Urinary bladder (tissue), 4 donors: ENCODE measurements around the gene MLEC. TPM values are rescaled to one million over a fixed set of nuclear protein-coding genes. Genes with fewer than 3 reads are reported as not detected.
"Not testable (repeated sequence)": the region's sequence is repeated elsewhere in the genome, so short reads cannot be mapped to it uniquely, and the experiment has no call there.

ENCODE experiments used
- DNase-seq: peaks from one replicate; pipeline ENCODE4 v3.0.0-alpha.2; 2015; ENCODE audit errors: extremely low spot score
- H3K27ac ChIP-seq: one replicate; pipeline ENCODE4 v1.5.1; 2013; ENCODE audit warnings: low read depth, mild to moderate bottlenecking, moderate library complexity
- H3K36me3 ChIP-seq: one replicate; pipeline ENCODE4 v1.6.1; 2013; ENCODE audit warnings: mild to moderate bottlenecking, moderate library complexity; ENCODE audit not compliant: insufficient read depth
- H3K4me1 ChIP-seq: one replicate; pipeline ENCODE4 v1.6.1; 2013; ENCODE audit warnings: mild to moderate bottlenecking, moderate library complexity; ENCODE audit not compliant: insufficient read depth
- H3K4me3 ChIP-seq: one replicate; pipeline ENCODE4 v1.5.1; 2013; ENCODE audit warnings: low read depth, low read length
- WGBS: extraction: QIAGEN DNeasy Blood & Tissue Kit; methylation state at CpG from one replicate; pipeline ENCODE4 v1.1.7; 2013; 5-methylcytosine and 5-hydroxymethylcytosine counted together
- polyA plus RNA-seq: library from polyadenylated mRNA; stranded (reverse); fragments of 200-250 nt; gene quantifications from one replicate; pipeline ENCODE4 v1.2.3, GENCODE V29; 2013
- total RNA-seq: library from RNA; depleted of rRNA; stranded (reverse); fragments of >200 nt; gene quantifications from one replicate; pipeline ENCODE4 v1.2.3, GENCODE V29; 2014
- donor health status: healthy with polysubstance abuse.
- donor health status: healthy.

MLEC gene
- total and polyA plus RNA-seq, 2 donors = 54.6 to 89.5 TPM

DNA sequence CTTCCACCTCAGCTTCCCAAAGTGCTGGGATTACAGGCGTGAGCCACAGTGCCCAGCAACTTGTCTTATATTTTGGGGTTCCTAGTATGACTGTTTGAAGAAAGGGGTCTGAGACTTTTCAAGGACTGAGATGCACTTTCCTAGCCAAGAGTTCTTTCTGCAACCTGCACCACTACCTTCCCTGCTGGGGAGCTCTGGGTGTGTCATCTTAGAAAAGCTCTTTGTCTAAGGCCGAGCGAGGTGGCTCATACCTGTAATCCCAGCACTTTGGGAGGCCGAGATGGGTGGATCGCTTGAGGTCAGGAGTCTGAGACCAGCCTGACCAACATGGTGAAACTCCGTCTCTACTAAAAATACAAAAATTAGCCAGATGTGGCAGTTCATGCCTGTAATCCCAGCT, 16.7 kb upstream of the MLEC start:
- H3K4me3 ChIP-seq, H3K4me1 ChIP-seq, DNase-seq, H3K27ac ChIP-seq, H3K36me3 ChIP-seq: not testable (repeated sequence)
- WGBS = 95% methylated on average over 6 of the region's 6 CpGs

GRCh38 chr12:120670667-120671066, 16.3 kb upstream of the MLEC start:
- no peak overlapping the region for H3K4me3 ChIP-seq
- no peak overlapping the region for H3K27ac ChIP-seq
- no peaks in the 10 kb centered on the region for H3K36me3 ChIP-seq
- 93% methylated on average over 5 of the region's 5 CpGs for WGBS
- no peak for DNase-seq
- no peaks in the 10 kb centered on the region for H3K4me1 ChIP-seq

DNA sequence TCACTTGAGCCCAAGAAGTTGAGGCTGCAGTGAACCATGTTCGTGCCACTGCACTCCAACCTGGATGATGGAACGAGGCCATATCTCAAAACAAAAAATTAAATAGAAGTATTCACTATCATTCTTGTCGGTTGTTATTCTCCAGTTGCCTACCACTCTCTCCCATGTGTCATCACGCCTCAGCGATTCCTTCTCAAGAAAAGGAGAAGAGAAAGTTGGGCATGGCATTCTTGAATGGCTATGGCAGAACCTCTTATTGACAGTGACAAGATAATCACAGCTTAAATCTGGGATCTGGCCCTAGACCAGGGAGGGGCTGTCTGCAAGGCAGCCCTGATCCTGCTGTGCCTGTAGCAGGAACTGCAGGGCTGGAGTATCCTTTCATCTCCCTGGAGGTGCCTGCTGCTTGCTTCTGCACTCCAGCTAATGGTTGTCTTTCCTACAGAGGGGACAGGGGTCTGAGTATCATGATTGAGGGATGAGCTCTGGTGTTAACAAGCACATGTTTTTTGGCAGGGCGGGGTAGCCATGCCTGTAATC, 12.8 kb upstream of the MLEC start:
- Histone ChIP-seq H3K4me1 (no peaks in the 10 kb centered on the region), H3K27ac (no peak overlapping the region), H3K4me3 (no peak overlapping the region), H3K36me3 (no peaks in the 10 kb centered on the region)
- no peak for DNase-seq
- WGBS = 83% methylated on average over 6 of the region's 6 CpGs

DNA sequence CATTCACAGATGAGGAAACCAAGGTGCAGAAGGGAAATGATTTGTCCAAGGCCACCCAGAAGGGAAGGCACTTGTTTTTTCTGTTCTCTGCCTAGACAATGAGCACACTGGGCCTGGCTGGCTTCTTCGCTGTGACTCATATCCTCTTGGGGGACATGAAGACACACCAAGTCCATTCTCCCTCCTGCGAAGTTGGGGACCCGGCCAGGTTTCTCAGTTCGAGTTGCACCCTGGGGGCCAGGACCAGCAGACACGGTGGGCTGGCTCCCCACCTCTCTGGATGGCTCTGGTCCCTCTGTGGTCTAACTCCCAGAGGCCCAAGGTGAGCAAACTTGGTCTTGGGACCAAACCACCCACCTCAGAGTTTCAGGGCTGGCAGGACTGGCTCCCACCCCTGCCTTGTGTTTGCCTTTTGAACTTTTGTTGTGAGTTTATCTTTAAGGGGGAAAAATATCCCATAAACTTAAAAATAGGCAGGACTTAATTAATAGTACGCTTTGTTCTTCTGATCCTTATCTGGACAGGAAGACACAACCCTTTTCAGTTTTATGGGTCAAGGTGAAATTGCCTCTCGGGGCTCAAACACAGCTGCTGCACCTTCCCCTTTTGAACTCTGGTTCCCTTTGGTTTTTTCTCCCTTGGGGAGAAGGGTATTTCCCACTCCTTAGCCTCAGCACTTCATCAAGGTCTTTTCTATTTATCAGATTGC, 9.0 kb upstream of the MLEC start:
- Histone ChIP-seq H3K27ac (peak overlapping the region; percentile 54), H3K4me3 (no peak overlapping the region), H3K36me3 (no peaks in the 10 kb centered on the region), H3K4me1 (no peaks in the 10 kb centered on the region)
- WGBS = 58% methylated on average over 7 of the region's 7 CpGs
- no peak for DNase-seq

DNA sequence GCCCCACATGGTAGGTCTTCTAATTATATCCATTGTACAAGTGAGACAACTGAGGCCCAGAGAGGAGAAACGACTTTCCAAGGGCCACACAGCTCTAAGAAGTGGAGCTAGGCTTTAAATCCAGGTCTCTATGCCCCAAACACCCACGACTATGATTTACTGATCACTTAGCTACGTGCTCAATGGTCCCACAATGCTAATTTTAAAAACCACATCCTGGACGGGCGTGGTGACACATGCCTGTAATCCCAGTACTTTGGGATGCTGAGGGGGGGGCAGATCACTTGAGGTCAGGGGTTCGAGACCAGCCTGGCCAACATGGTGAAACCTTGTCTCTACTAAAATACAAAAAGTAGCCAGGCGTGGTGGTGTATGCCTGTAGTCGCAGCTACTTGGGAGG, 8.4 kb upstream of the MLEC start:
- H3K36me3 ChIP-seq = no peaks in the 10 kb centered on the region
- 75% methylated on average over 8 of the region's 8 CpGs for WGBS
- H3K27ac ChIP-seq = no peak overlapping the region
- no peak overlapping the region for H3K4me3 ChIP-seq
- H3K4me1 ChIP-seq = no peaks in the 10 kb centered on the region
- DNase-seq = no peak

- no peak overlapping the region for H3K27ac ChIP-seq
- H3K36me3 ChIP-seq = no peaks in the 10 kb centered on the region
- no peak overlapping the region for H3K4me3 ChIP-seq
- DNase-seq = no peak
- WGBS = 62% methylated on average over 5 of the region's 5 CpGs
- H3K4me1 ChIP-seq = no peaks in the 10 kb centered on the region
These were observed 6.7 kb upstream of the MLEC start for GRCh38 chr12:120680165-120680738.

DNA sequence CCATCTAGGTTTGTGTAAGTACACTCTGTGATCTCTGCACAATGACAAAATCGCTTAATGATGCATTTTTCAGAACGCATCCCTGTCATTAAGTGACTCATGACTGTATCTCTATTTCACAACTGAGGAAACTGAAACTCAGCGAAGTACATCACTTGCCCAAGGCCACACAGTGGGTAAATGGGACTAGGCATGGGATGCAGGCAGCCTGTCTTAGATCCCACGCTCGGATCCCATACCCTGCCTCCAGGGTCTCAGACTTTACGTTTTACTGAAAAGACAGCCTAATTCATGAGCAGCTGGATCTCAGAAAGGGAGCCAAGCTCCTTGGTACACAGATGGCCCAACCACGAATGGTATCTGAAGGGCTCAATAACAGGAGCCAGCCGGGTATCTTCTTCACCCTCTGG, 2.4 kb upstream of the MLEC start:
- Histone ChIP-seq H3K27ac (no peak overlapping the region), H3K36me3 (no peaks in the 10 kb centered on the region), H3K4me3 (no peak overlapping the region), H3K4me1 (no peaks in the 10 kb centered on the region)
- no peak for DNase-seq
- WGBS = 69% methylated on average over 8 of the region's 8 CpGs

- WGBS = 74% methylated on average over 3 of the region's 3 CpGs
- Histone ChIP-seq H3K36me3 (no peaks in the 10 kb centered on the region), H3K27ac (no peak overlapping the region), H3K4me1 (peaks cover 1% of the 10 kb centered on the region), H3K4me3 (no peak overlapping the region)
- DNase-seq = no peak
These were observed 1.4 kb upstream of the MLEC start for GRCh38 chr12:120685522-120685921.

- WGBS = under 1% methylated on average over 46 of the region's 46 CpGs
- Histone ChIP-seq H3K4me3 (peak overlapping the region; percentile 89), H3K4me1 (peaks cover 2% of the 10 kb centered on the region), H3K36me3 (no peaks in the 10 kb centered on the region), H3K27ac (peak overlapping the region; percentile 55)
- DNase-seq = peak; percentile 95
These were observed 729 bp upstream of the MLEC start for GRCh38 chr12:120686151-120686689.

DNA sequence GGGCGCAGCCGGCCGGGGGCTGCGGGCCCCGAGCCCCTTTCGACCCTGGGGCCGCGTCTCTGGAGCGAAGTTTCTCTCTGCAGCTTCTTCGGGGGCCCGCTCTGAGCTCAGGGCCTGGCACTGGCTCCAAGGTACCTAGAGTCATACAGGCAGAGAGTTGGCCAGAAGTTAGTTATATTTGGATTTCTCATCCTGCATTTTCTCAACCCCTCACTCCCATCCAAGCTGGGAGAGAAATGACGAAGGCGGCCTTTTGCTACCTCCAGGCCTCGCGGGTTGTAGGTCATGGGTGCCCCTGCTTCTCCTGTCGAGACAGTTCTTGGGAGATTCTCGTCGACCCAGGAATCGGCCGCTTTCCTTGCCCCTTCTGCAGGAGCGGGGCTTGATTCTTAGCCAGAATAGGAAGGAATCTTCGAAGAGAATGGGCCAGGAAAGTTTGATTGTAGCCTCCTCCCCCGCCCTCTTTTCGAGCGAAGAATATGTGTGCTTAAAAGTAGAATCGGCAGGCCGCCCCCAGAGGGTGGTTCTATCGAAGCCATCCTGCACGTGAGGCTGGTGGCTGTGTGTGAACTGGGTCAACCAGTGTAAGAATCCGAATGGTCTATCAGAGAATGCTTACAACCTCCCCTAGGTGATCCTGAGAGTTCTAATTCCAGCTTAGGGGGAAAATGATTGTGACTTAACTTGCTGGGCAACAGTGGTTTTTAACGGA, 785 bp downstream of the MLEC start:
- Histone ChIP-seq H3K4me3 (peak overlapping the region; percentile 89), H3K27ac (no peak overlapping the region), H3K4me1 (peaks cover 2% of the 10 kb centered on the region), H3K36me3 (no peaks in the 10 kb centered on the region)
- WGBS = under 1% methylated on average over 31 of the region's 31 CpGs
- DNase-seq = no peak

DNA sequence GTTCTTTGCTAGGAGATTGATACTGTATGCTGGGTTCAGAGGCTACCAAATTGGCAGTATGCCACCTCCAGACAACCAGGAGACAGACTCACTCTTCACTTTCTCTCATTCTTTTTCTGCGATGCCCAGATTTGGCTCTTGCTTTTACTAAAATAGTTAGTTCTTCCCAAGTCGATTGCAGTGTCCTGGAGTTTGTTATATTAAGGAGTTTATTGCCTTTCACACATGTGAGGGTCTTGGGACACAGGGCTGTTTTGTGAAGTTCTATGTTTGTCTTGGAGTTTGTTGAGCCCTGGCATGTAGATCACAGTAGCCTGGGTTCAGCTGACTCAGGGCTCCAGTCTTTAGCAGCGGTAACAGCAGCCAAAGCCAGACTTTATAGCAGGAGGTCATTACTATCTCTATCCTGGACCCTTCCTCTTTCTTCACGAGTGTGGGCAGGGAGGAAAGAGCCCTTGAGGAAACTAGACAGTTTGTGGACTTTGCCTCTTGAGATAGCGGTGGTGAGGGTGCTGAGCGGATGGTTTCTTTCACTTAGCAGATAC, 1.6 kb downstream of the MLEC start:
- H3K4me3 ChIP-seq = peak overlapping the region; percentile 89
- WGBS = 8% methylated on average over 6 of the region's 6 CpGs
- H3K27ac ChIP-seq = no peak overlapping the region
- H3K36me3 ChIP-seq = no peaks in the 10 kb centered on the region
- peaks cover 2% of the 10 kb centered on the region for H3K4me1 ChIP-seq
- no peak for DNase-seq

DNA sequence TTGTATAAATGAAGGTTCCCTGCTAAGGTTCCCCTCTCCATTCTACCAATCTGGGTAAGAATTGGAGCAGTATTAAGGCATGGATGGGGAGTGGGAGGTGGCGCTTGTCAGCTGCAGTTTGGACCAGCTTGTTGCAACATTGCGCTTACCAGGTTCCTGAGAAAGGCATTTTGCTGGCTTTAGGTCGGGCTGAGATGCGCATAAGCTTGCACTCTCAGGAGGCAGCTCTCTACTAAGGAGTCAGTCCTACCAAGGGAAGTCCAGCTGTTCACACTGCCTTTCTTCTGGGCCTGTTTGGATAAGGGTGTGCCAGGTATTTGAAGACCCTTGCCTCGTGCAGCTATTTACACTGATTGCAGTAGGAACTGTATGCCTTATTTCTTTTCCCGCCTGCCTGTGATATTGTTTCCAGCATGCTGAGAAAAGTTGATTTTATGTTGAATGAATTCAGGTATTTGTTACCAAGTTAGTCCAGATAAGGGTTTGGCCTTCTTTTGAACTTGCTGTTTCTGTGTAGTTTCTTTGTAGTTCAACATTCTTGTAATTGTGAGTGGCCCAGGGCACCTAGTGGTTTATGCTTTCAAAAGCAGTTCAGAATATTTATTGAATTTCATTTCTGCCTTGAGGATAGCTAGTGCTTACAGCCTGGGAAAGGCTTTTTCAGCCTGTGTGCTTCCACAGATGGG, 2.6 kb downstream of the MLEC start:
- Histone ChIP-seq H3K4me3 (no peak overlapping the region), H3K36me3 (peaks cover 2% of the 10 kb centered on the region), H3K27ac (no peak overlapping the region), H3K4me1 (peaks cover 2% of the 10 kb centered on the region)
- WGBS = 62% methylated on average over 6 of the region's 6 CpGs
- DNase-seq = no peak

GRCh38 chr12:120690083-120690450, 3.1 kb downstream of the MLEC start:
- WGBS = 90% methylated on average over 2 of the region's 2 CpGs
- Histone ChIP-seq H3K36me3 (peaks cover 5% of the 10 kb centered on the region), H3K4me1 (peaks cover 2% of the 10 kb centered on the region), H3K27ac (no peak overlapping the region), H3K4me3 (no peak overlapping the region)
- no peak for DNase-seq
